ENCODE results near the gene EMX1.

DNA sequence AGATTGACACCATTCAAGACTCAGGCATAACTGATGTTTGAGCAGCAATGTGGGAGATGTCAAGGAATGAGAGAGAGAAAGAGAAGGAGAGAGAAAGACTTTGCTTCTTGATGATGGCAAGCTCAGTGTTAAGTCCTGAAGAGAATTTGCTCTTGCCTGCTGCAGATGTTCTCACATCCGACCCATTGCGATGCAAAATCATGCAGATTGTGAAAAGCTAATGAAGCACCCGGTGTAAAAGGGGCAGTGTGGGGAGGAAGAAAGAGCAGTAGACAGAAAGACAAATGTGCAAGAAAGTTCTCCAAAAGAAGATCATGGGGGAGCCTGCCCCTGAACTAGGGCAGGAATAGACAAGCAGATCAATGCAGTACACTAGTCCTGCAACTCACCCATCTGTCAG lies 57.7 kb downstream of the EMX1 start:
- TF ChIP-seq POLR2A (IDR thresholded peaks at IDR 0.05) = no peak
- TF ChIP-seq, protein P1, sequence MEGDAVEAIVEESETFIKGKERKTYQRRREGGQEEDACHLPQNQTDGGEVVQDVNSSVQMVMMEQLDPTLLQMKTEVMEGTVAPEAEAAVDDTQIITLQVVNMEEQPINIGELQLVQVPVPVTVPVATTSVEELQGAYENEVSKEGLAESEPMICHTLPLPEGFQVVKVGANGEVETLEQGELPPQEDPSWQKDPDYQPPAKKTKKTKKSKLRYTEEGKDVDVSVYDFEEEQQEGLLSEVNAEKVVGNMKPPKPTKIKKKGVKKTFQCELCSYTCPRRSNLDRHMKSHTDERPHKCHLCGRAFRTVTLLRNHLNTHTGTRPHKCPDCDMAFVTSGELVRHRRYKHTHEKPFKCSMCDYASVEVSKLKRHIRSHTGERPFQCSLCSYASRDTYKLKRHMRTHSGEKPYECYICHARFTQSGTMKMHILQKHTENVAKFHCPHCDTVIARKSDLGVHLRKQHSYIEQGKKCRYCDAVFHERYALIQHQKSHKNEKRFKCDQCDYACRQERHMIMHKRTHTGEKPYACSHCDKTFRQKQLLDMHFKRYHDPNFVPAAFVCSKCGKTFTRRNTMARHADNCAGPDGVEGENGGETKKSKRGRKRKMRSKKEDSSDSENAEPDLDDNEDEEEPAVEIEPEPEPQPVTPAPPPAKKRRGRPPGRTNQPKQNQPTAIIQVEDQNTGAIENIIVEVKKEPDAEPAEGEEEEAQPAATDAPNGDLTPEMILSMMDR (IDR thresholded peaks at IDR 0.05) = no peak

All from lower leg skin (tissue), 3 donors.